ENCODE results near the gene ARMH3.

Gene ARMH3

DNA sequence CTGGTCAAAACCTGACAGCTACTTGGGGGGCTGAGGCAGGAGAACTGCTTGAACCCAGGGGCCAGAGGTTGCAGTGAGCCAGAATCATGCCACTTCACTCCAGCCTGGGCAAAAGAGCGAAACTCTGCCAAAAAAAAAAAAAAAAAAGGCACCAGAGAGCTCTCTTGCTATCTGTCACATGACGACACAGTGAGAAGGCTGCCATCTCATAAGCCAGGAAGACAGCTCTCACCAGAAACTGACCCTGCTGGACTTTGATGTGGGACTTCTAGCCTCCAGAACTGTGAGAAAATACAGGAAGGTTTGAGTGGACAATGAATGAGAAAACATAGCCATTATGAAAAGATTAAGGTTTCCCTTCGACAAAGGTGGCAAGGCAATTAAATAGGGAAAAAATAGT lies 161.2 kb downstream of the ARMH3 start:
- WGBS = 93% methylated on average over 3 of the region's 3 CpGs
- no peak overlapping the region for H3K4me3 ChIP-seq (ENCODE audit: low read length)
- no peaks in the 10 kb centered on the region for H3K36me3 ChIP-seq (ENCODE audit: insufficient read depth, low read length)
- peaks cover 11% of the 10 kb centered on the region for H3K4me1 ChIP-seq (ENCODE audit: insufficient read depth, low read length)
- no peak overlapping the region for H3K27ac ChIP-seq (ENCODE audit: low read depth, low read length)
- no peaks in the 10 kb centered on the region for H3K9me3 ChIP-seq (ENCODE audit: insufficient read depth, low read depth, low read length)
- no peak overlapping the region for H3K9ac ChIP-seq (ENCODE audit: low read depth, low read length)
- H3K27me3 ChIP-seq (ENCODE audit: insufficient read depth, low read length) = no peaks in the 10 kb centered on the region

DNA sequence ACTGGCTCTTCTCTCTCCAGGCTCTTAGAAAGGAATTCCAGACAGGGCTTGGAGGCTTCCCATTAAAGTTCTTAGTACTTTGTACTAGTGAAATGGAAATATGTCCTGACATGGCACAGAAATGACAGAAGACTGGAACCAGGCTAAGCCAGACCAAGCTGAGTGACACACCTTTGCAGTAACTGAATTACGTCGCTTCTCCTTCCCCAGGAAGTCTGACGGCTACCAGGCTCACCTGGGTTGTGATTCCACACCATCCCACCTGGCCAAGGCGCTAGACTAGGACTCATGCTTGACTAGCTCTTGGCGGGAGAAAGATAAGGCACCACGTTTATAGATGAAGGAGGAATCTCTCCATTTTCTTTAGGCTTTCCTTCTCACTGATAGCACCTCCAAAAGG lies 161.7 kb downstream of the ARMH3 start:
- WGBS = 94% methylated on average over 5 of the region's 6 CpGs

DNA sequence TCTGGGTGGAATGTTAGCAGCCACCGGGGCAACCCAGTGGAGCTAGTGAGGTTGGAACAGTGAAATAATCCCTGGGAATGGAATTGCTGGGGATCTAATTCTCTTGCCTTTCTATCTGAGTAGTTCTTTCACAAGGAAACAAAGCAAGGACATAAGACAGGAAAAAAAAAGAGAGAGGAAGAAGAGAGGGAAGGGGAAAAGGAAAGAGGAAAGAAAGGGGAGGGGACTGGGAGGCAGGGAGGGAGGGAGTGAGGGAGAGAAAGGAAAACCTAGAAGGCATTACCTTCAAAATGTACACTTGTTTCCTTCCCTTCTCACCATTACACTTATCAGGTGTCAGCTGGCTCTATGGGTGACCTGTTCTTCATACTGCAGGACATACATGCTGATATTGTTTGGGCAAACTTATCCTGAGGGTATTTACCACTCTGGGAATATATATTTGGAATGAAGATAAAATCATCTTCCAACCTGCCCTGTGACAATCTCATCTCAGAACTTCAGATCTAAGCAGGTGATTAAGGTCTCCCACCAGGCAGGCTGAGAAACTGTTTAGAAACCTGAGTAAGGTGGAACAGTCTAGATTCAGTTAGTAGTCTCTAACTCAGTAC lies 162.4 kb downstream of the ARMH3 start:
- Histone ChIP-seq H3K36me3 (ENCODE audit: insufficient read depth, low read length) (no peaks in the 10 kb centered on the region), H3K9ac (ENCODE audit: low read depth, low read length) (no peak overlapping the region)

More for the DNA sequence above, 161.7 kb downstream of the ARMH3 start:
- Histone ChIP-seq H3K4me1 (ENCODE audit: insufficient read depth, low read length) (peaks cover 6% of the 10 kb centered on the region), H3K27me3 (ENCODE audit: insufficient read depth, low read length) (no peaks in the 10 kb centered on the region), H3K4me3 (ENCODE audit: low read length) (no peak overlapping the region), H3K27ac (ENCODE audit: low read depth, low read length) (no peak overlapping the region), H3K36me3 (ENCODE audit: insufficient read depth, low read length) (no peaks in the 10 kb centered on the region), H3K9ac (ENCODE audit: low read depth, low read length) (no peak overlapping the region), H3K9me3 (ENCODE audit: insufficient read depth, low read depth, low read length) (no peaks in the 10 kb centered on the region)

DNA sequence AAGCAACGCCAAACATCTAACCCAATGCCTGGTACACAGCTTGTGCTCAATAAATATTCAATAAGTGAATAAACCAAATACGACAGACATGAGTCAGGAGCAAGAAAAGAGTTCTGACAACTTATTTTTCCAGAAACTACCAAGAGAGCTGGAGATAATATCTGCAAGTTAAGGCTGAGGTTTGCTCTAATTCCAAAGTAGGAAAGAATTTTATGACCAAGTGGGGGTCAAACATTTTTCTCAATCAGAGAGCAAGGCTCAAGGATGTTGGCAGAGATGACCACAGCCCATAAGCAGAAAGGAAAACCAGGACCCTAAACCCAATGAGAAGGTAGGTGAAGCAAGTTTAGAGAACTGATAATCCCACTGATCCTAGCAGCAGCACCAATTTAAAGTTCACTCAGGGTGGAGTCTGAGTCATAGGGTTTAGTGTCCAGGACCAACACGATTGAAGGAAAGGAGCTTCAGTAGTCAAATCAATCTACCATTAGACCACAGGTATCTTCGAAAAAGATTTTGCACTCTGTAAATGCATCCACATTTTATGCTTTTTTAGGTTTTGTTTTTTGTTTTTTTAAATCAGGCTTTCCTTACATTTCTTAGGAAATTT lies 163.1 kb downstream of the ARMH3 start:
- H3K27me3 ChIP-seq (ENCODE audit: insufficient read depth, low read length) = no peaks in the 10 kb centered on the region
- 93% methylated on average over 4 of the region's 4 CpGs for WGBS

More for the DNA sequence above, 162.4 kb downstream of the ARMH3 start:
- WGBS = 65% methylated on average over 1 of the region's 1 CpG
- no peak overlapping the region for H3K27ac ChIP-seq (ENCODE audit: low read depth, low read length)
- H3K4me1 ChIP-seq (ENCODE audit: insufficient read depth, low read length) = peaks cover 4% of the 10 kb centered on the region
- no peak overlapping the region for H3K4me3 ChIP-seq (ENCODE audit: low read length)
- no peaks in the 10 kb centered on the region for H3K27me3 ChIP-seq (ENCODE audit: insufficient read depth, low read length)
- H3K9me3 ChIP-seq (ENCODE audit: insufficient read depth, low read depth, low read length) = no peaks in the 10 kb centered on the region

DNA sequence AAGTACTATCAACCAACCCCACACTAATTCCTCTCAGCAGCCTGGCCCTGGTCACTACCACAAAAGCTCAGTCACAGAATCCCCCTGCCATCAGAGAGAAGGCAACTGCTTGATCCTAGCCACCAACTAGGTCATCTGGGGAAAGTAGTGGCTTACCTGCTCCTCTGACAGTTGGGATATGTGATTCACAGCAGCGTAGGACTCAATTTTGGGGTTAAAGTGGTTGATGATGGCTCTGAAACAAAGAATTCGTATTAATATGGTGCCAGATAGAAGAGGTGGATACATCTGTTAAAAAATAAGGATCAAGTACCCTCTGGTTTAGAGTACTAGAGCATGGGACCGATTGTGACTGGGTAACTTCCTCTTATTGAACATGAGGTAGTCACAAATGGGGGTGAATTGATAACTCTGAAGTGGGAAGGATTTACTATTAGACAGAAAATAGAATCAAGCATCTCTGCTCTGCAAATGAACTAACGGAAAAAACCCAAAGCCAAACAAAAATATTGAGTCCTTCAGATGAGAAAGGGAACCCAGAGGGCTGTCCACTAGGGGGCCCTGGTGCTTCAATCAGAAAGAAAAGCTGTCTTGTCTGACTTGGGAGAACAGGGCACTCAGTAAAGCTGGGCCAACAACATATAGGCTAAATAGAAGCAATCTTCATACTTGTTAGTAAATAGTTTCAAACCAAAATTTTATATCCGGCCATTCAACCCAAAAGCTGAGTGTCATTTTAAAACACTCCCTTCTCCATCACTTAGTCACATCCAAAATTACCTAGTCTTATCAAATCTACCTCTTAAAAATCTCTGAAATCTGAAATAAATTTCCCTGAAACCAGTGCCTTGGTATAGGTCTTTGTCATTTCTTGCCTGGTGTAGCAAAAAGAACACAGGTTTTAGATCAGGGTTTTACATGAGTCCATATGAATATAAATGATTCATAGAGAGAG lies 166.4 kb downstream of the ARMH3 start:
- Histone ChIP-seq H3K4me1 (ENCODE audit: insufficient read depth, low read length) (no peaks in the 10 kb centered on the region), H3K9ac (ENCODE audit: low read depth, low read length) (no peak overlapping the region), H3K4me3 (ENCODE audit: low read length) (no peak overlapping the region), H3K27me3 (ENCODE audit: insufficient read depth, low read length) (no peaks in the 10 kb centered on the region), H3K27ac (ENCODE audit: low read depth, low read length) (no peak overlapping the region), H3K9me3 (ENCODE audit: insufficient read depth, low read depth, low read length) (no peaks in the 10 kb centered on the region), H3K36me3 (ENCODE audit: insufficient read depth, low read length) (no peaks in the 10 kb centered on the region)
- 58% methylated on average over 5 of the region's 5 CpGs for WGBS

More for the DNA sequence above, 163.1 kb downstream of the ARMH3 start:
- H3K9me3 ChIP-seq (ENCODE audit: insufficient read depth, low read depth, low read length) = no peaks in the 10 kb centered on the region
- H3K9ac ChIP-seq (ENCODE audit: low read depth, low read length) = no peak overlapping the region
- H3K36me3 ChIP-seq (ENCODE audit: insufficient read depth, low read length) = no peaks in the 10 kb centered on the region
- no peak overlapping the region for H3K27ac ChIP-seq (ENCODE audit: low read depth, low read length)
- H3K4me3 ChIP-seq (ENCODE audit: low read length) = no peak overlapping the region
- H3K4me1 ChIP-seq (ENCODE audit: insufficient read depth, low read length) = peaks cover 4% of the 10 kb centered on the region

DNA sequence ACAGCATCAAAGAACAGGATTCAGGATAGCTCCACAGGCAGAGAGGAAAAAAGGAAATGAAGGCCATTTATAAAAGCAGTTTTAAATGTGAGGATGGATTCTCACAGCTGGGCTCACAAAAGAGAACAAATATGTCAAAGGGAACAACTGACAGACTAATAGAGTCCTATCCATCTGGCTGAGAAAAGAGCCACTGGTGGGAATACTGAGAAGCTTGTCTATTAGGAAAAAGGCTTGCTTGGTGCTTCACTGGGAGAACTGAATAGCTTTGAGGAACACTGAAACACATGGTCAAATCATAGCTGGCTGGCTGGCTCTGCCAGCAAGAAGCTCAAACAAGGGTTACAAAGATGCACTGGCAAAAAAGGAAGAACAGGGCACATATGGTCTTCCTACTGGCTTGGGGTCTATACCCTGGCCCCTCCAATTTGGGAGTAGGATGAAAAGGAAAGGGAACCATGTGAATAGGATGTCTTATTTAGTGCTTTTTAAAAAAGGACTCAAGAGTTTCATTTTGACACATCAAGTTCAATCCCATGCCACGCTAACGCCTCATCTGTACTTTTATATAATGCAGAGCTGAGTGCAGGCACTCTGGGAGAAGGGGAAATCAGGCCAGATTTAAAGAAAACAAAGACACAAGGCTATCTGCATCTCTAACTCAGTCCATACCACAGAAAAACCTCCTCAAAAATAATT lies 167.6 kb downstream of the ARMH3 start:
- Histone ChIP-seq H3K36me3 (ENCODE audit: insufficient read depth, low read length) (no peaks in the 10 kb centered on the region), H3K4me3 (ENCODE audit: low read length) (no peak overlapping the region), H3K9me3 (ENCODE audit: insufficient read depth, low read depth, low read length) (no peaks in the 10 kb centered on the region), H3K9ac (ENCODE audit: low read depth, low read length) (no peak overlapping the region), H3K27ac (ENCODE audit: low read depth, low read length) (no peak overlapping the region), H3K4me1 (ENCODE audit: insufficient read depth, low read length) (no peaks in the 10 kb centered on the region), H3K27me3 (ENCODE audit: insufficient read depth, low read length) (no peaks in the 10 kb centered on the region)
- 92% methylated on average over 2 of the region's 2 CpGs for WGBS

DNA sequence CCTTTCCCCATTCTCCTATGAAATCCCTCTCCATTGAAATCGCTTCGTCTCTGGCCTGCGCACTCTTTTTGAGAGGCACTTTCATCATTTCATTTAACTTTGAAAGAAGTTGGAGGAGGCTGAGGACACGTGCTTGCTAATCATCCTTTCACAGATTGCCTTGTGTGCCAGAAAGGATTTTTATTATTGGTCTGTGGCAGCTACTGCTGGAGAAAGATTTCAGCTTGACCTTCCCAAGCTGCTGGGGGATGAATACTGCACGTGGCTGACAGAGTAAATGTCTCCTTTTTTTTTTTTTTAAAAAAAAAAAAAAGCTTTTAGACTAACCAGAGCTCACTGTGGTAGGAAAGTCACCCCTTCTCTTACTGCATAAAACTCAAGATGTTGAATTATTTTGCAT lies 168.2 kb downstream of the ARMH3 start:
- Histone ChIP-seq H3K27me3 (ENCODE audit: insufficient read depth, low read length) (no peaks in the 10 kb centered on the region), H3K36me3 (ENCODE audit: insufficient read depth, low read length) (no peaks in the 10 kb centered on the region), H3K27ac (ENCODE audit: low read depth, low read length) (no peak overlapping the region)

DNA sequence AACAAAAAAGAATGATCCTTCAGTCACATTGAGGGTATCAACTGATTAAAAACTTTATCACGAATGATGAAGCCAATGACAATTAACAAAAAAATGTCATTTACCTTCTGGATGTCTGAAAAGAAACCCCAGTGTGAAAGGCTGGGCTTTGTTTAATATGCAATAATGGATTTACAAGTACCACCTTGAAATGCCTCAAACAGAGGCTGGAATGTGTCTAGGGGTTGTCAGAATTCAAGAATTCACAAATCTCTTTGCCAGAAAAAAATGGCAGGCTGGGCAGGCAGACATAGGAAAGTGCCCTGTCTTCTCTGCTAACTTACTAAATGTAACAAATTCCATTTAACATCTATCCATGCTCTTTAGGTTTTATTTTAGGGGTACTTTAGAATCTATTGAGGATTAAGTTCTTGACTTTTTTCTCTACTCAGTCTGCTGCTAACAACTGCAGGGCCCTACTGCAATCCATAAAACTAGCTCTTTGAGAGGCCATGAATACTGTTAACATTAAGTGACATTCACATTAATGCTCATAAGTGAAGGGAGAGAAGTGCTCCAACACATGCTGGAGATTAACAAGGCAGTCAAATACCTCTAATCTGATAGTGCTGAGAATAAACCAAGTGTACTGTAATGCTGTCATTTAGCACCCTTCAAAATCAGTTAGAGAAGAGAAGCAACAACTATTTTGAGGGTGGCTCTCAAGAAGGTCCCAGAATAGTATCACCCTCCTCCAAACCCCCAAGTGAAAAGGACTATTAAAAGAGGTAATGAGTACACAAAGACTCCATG lies 169.3 kb downstream of the ARMH3 start:
- H3K9me3 ChIP-seq (ENCODE audit: insufficient read depth, low read depth, low read length) = no peaks in the 10 kb centered on the region
- no peaks in the 10 kb centered on the region for H3K4me1 ChIP-seq (ENCODE audit: insufficient read depth, low read length)
- no peaks in the 10 kb centered on the region for H3K36me3 ChIP-seq (ENCODE audit: insufficient read depth, low read length)
- WGBS = 100% methylated on average over 1 of the region's 1 CpG
- no peak overlapping the region for H3K9ac ChIP-seq (ENCODE audit: low read depth, low read length)
- H3K27ac ChIP-seq (ENCODE audit: low read depth, low read length) = no peak overlapping the region
- H3K27me3 ChIP-seq (ENCODE audit: insufficient read depth, low read length) = no peaks in the 10 kb centered on the region
- H3K4me3 ChIP-seq (ENCODE audit: low read length) = no peak overlapping the region

More for the DNA sequence above, 168.2 kb downstream of the ARMH3 start:
- Histone ChIP-seq H3K4me3 (ENCODE audit: low read length) (no peak overlapping the region), H3K4me1 (ENCODE audit: insufficient read depth, low read length) (no peaks in the 10 kb centered on the region), H3K9ac (ENCODE audit: low read depth, low read length) (no peak overlapping the region), H3K9me3 (ENCODE audit: insufficient read depth, low read depth, low read length) (no peaks in the 10 kb centered on the region)
- 96% methylated on average over 4 of the region's 5 CpGs for WGBS

DNA sequence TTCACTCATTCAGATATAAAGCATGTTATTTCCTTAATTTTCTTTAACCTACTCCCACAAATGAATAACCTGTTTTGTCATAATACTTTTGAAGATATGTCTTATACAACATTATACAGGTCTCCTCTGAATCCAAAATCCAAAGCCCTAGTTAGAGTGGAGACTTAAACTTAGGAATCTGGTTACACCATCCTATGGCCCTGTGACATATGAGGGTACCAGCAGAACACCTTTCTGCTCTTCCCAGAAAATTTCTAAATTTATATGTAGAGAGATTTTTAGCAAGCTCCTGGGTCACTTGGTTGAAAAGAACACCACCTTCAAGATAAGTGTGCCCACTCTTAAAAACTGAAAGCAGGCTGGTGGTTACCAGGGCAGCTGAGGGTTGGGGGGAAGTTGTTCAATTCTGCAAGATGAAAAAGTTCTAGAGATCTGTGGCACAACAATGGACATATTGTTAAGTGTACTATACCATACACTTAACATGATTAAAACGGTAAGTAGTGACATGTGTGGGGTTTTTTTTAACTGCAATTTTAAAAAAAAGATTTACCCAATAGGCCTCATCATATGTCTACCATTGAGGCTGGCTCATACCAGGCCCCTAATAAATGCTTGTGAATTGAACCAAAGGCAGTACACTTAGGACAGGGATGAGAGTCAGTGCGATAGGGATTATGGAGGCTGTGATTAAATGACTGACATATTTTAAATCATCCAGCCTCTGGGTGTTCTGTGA lies 174.8 kb downstream of the ARMH3 start:
- Histone ChIP-seq H3K27me3 (ENCODE audit: insufficient read depth, low read length) (no peaks in the 10 kb centered on the region), H3K27ac (ENCODE audit: low read depth, low read length) (no peak overlapping the region), H3K9me3 (ENCODE audit: insufficient read depth, low read depth, low read length) (no peaks in the 10 kb centered on the region), H3K4me3 (ENCODE audit: low read length) (no peak overlapping the region), H3K4me1 (ENCODE audit: insufficient read depth, low read length) (no peaks in the 10 kb centered on the region), H3K36me3 (ENCODE audit: insufficient read depth, low read length) (no peaks in the 10 kb centered on the region), H3K9ac (ENCODE audit: low read depth, low read length) (no peak overlapping the region)
- 100% methylated on average over 1 of the region's 2 CpGs for WGBS

DNA sequence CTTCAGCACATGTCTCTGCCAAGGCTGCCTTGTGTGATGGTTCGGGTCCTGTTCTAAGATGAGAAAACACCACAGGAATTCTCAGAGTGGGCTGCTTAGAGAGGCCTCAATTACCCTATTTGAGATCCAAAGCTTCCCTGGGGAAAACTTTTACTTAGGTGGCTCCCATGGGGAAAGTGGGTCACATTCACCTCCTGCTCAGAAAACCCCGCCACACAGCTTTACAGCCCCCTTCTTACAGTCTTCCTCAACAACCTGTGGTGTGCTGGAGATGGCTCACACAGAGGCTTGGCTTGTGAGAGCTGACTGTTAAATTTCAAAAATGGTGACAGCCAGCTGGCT lies 175.8 kb downstream of the ARMH3 start:
- Histone ChIP-seq H3K4me1 (ENCODE audit: insufficient read depth, low read length) (no peaks in the 10 kb centered on the region; the same call in 1 of the 2 replicates), H3K36me3 (ENCODE audit: insufficient read depth, low read length) (no peaks in the 10 kb centered on the region), H3K27me3 (ENCODE audit: insufficient read depth, low read length) (no peaks in the 10 kb centered on the region), H3K9me3 (ENCODE audit: insufficient read depth, low read depth, low read length) (no peaks in the 10 kb centered on the region), H3K9ac (ENCODE audit: low read depth, low read length) (no peak overlapping the region; the same call in 1 of the 2 replicates), H3K4me3 (ENCODE audit: low read length) (no peak overlapping the region), H3K27ac (ENCODE audit: low read depth, low read length) (no peak overlapping the region)
- 98% methylated on average over 2 of the region's 2 CpGs for WGBS

Measured in HUES64 (cell line).